Raji (cell line): ENCODE results near the gene ACTR8.

Experiments
- POLR2A ChIP-seq: IDR thresholded peaks from 2 replicates; pipeline ENCODE4 v1.6.1; 2011; ENCODE audit warnings: low read depth, low read length, control low read depth; ENCODE audit not compliant: insufficient read depth

ACTR8 gene

GRCh38 chr3:53828581-53828980 lies 53.4 kb downstream of the ACTR8 start:
- TF ChIP-seq POLR2A = no peak

GRCh38 chr3:53826048-53826447 lies 55.9 kb downstream of the ACTR8 start:
- TF ChIP-seq POLR2A = no peak

GRCh38 chr3:53824795-53825194 lies 57.2 kb downstream of the ACTR8 start:
- TF ChIP-seq POLR2A = no peak

- TF ChIP-seq POLR2A = no peak
Observed at GRCh38 chr3:53823956-53824657, 57.8 kb downstream of the ACTR8 start.

GRCh38 chr3:53823026-53823955 lies 58.7 kb downstream of the ACTR8 start:
- no peak for TF ChIP-seq POLR2A

DNA sequence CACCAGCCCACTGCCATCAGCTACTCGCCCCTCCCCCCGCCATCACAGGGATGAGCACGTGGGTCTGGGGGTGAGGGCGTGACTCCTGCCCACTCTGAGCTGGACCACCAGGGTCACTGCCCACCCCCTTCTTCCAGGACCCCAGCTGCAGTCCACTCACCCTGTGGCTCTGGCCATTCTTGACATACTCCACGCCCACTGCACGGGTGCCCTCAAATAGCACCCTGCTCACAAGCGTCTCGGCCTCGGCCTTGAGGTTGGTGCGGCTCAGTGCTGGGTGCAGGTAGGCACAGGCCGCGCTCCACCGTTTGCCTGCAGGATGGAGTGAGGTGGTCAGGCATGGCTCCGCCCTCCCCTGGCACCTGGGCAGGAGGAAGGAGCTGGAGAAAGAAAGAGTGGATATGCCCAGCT lies 59.6 kb downstream of the ACTR8 start:
- no peak for TF ChIP-seq POLR2A

- no peak for TF ChIP-seq POLR2A
Observed at GRCh38 chr3:53821631-53822121, 60.3 kb downstream of the ACTR8 start.

DNA sequence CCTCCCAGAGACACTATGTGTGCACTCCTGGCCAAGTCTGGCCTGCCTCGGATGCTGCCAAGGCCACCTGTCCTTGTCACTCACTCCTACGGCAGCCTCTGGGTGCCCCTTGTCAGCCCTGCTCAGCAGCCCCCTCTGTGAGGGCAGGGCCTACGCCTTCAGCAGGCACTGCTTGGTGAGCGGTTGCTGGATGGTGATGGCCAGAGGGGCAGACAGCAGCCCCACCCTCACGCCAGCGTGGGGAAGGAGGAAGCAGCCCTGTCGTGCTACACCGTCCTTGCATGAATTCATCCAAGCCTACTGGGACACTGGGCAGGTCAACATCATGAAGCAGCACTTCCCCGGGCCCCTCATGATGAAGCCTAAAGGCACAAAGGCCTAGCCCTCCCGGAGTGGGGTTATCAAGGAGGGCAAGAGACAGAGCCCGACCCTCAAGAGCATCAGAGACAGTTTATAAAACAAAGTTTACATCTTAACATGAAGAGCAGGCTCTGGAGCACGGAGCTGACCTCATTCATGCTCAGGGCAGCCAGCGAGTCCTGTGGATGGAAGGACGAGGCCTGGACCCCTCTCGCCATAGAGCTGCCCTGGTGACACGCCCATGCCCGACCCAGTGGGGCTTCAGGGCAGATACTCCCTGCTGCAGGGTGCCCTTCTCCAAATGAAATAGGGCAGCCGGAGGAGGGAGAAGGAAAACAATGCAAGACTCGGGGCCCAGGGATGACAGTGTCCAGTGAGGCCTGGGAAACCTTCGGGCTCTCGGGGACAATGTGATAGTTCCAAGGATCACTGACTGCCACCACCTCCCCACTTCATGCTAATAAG lies 61.0 kb downstream of the ACTR8 start:
- TF ChIP-seq POLR2A = no peak

- no peak for TF ChIP-seq POLR2A
Observed at GRCh38 chr3:53820084-53820483, 61.9 kb downstream of the ACTR8 start.

DNA sequence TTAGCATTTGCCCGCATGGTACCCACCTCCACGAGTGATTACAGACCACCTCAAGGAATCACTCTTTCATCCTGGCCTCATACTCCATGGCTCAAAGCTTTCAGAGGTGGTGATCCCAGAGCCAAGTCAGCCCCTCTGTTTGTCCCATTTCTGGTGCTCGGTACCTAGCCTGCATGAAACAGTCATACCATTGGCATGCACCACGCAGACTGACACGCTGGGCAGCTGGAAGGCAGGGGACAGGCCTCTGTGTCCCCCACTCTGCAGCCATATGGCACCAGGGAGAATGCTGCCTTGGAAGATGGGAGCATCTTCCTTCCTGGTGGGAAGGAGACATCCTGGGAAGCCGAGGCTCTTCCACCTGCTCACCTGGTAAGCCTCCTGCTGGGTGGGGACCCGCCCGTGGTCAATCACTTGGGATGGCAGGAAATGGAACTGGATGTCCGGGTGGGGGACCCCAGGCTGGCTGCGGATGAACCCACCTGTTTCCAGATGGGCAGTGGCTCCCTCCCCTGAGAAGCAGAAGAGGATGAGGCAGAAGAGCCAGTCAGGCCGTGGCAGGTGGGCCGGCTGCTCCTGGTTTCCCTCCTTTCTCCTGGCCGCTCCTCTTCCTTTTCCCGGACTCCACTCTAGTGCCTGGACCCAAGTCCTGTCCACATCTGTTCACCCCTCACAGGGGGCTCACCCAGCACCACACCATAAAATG lies 62.6 kb downstream of the ACTR8 start:
- no peak for TF ChIP-seq POLR2A

GRCh38 chr3:53818221-53819162 lies 63.5 kb downstream of the ACTR8 start:
- no peak for TF ChIP-seq POLR2A

GRCh38 chr3:53817809-53818208 lies 64.1 kb downstream of the ACTR8 start:
- TF ChIP-seq POLR2A = no peak

GRCh38 chr3:53817211-53817610 lies 64.7 kb downstream of the ACTR8 start:
- TF ChIP-seq POLR2A = no peak
